Left ventricle myocardium inferior (tissue), 1 donor: Measurements from ENCODE around the gene PNPO. TPM values are rescaled to one million over a fixed set of nuclear protein-coding genes. Genes with fewer than 3 reads are reported as not detected.
"Not testable (repeated sequence)": the region's sequence is repeated elsewhere in the genome, so short reads cannot be mapped to it uniquely, and the experiment has no call there.

Experiments used
- DNase-seq: peaks from one replicate; pipeline ENCODE4 v3.0.0-alpha.2; 2020
- H3K27ac ChIP-seq: fragments of 200-600 bp; replicated peaks from 2 replicates; pipeline ENCODE4 v1.8.0; 2021
- H3K27me3 ChIP-seq: fragments of 200-600 bp; 2 replicates; pipeline ENCODE4 v1.8.0; 2021; ENCODE audit warnings: low read depth
- H3K36me3 ChIP-seq: fragments of 200-600 bp; 2 replicates; pipeline ENCODE4 v1.8.0; 2021
- H3K4me1 ChIP-seq: fragments of 200-600 bp; 2 replicates; pipeline ENCODE4 v1.8.0; 2021
- H3K4me3 ChIP-seq: fragments of 200-600 bp; 2 replicates; pipeline ENCODE4 v1.8.0; 2021; ENCODE audit warnings: mild to moderate bottlenecking, moderate library complexity
- H3K9me3 ChIP-seq: fragments of 200-600 bp; replicated peaks from 2 replicates; pipeline ENCODE4 v1.8.0; 2021
- CTCF ChIP-seq: fragments of 200-600 bp; IDR thresholded peaks from 2 replicates; pipeline ENCODE4 v1.8.0; 2021; ENCODE audit warnings: antibody characterized with exemption, mild to moderate bottlenecking, borderline replicate concordance
- intact Hi-C: fragments of 100-400 bp; cut with micrococcal nuclease; formaldehyde crosslinking; loops from one replicate; pipeline ENCODE4 v1.11.0; 2022
- total RNA-seq: library from RNA; stranded (reverse); fragmentation: NEBNext Ultra II Directional; extraction: Animal tissue kit (Norgen Biotek cat#: 25700); gene quantifications from one replicate; pipeline ENCODE4 v1.2.1, GENCODE V29; 2021
- donor health status: DM: no; HTN: yes; CAD: no; lungs with severe emphysema.

Gene PNPO
- total RNA-seq, 1 donor from 2014 or later, result 25.3 TPM

GRCh38 chr17:47987240-47987835, 46.0 kb downstream of the PNPO start:
- intact Hi-C loops, result no loop called here
- Histone ChIP-seq H3K27ac (peak overlapping the region; percentile 27), H3K4me3 (no peak overlapping the region), H3K4me1 (peaks cover 36% of the 10 kb centered on the region), H3K36me3 (peaks cover 8% of the 10 kb centered on the region), H3K9me3 (no peaks in the 10 kb centered on the region), H3K27me3 (no peaks in the 10 kb centered on the region)
- DNase-seq, result no peak
- no peak for TF ChIP-seq CTCF

GRCh38 chr17:47988445-47988844, 47.1 kb downstream of the PNPO start:
- H3K9me3 ChIP-seq, intact Hi-C loops, DNase-seq, H3K27ac ChIP-seq, H3K4me3 ChIP-seq, H3K27me3 ChIP-seq, H3K36me3 ChIP-seq: not testable (repeated sequence)
- H3K4me1 ChIP-seq, result peaks cover 37% of the 10 kb centered on the region

- Histone ChIP-seq H3K4me3 (no peak overlapping the region), H3K4me1 (peaks cover 31% of the 10 kb centered on the region), H3K27ac (no peak overlapping the region), H3K27me3 (no peaks in the 10 kb centered on the region), H3K36me3 (no peaks in the 10 kb centered on the region), H3K9me3 (no peaks in the 10 kb centered on the region)
- no peak for DNase-seq
- no peak for TF ChIP-seq CTCF
- intact Hi-C loops, result no loop called here
These were observed 47.8 kb downstream of the PNPO start for GRCh38 chr17:47989159-47989558.

GRCh38 chr17:47989700-47990099, 48.3 kb downstream of the PNPO start:
- no peak for DNase-seq
- Histone ChIP-seq H3K4me3 (no peak overlapping the region), H3K27ac (no peak overlapping the region), H3K36me3 (no peaks in the 10 kb centered on the region), H3K9me3 (no peaks in the 10 kb centered on the region), H3K27me3 (no peaks in the 10 kb centered on the region), H3K4me1 (peaks cover 26% of the 10 kb centered on the region)
- no peak for TF ChIP-seq CTCF
- intact Hi-C loops, result no loop called here

GRCh38 chr17:47990962-47991731, 49.8 kb downstream of the PNPO start:
- Histone ChIP-seq H3K4me3 (no peak overlapping the region), H3K36me3 (no peaks in the 10 kb centered on the region), H3K9me3 (no peaks in the 10 kb centered on the region), H3K27ac (no peak overlapping the region), H3K4me1 (peaks cover 26% of the 10 kb centered on the region), H3K27me3 (peaks cover 3% of the 10 kb centered on the region)
- intact Hi-C loops, result no loop called here
- no peak for TF ChIP-seq CTCF
- DNase-seq, result no peak

- no peak overlapping the region for H3K27ac ChIP-seq
- DNase-seq, result no peak
- peaks cover 22% of the 10 kb centered on the region for H3K4me1 ChIP-seq
- no peaks in the 10 kb centered on the region for H3K9me3 ChIP-seq
- no peak for TF ChIP-seq CTCF
- H3K4me3 ChIP-seq, result no peak overlapping the region
- H3K27me3 ChIP-seq, result peaks cover 3% of the 10 kb centered on the region
- intact Hi-C loops, result no loop called here
- H3K36me3 ChIP-seq, result no peaks in the 10 kb centered on the region
These were observed 50.8 kb downstream of the PNPO start for GRCh38 chr17:47992216-47992615.
